OCI-LY7 (cell line): Measurements from ENCODE around the gene KTN1. TPM values are rescaled to one million over a fixed set of nuclear protein-coding genes. Genes with fewer than 3 reads are reported as not detected.

Experiments
- BruUV-seq: library from RNA; stranded (reverse); fragments of 400-500 nt; replicated peaks from 2 replicates; lab custom pipeline; 2021; lab: Mats Ljungman, UMichigan
- CTCF ChIA-PET: fragments of 300-600 bp; sonication (Branson Sonifier 250); formaldehyde crosslinking; loops from one replicate; lab custom pipeline; 2022; ENCODE audit warnings: antibody characterized with exemption; ENCODE audit not compliant: unreplicated experiment; lab: Charles Lee
- POLR2A ChIA-PET: fragments of 300-600 bp; sonication (Branson Sonifier 250); formaldehyde crosslinking; loops from one replicate; lab custom pipeline; 2022; ENCODE audit warnings: antibody characterized with exemption; lab: Charles Lee
- DNase-seq: peaks from one replicate; pipeline ENCODE4 v3.0.0-alpha.2; 2015; ENCODE audit warnings: low spot score
- H2AFZ ChIP-seq: fragments of 200-600 bp; sonication (generic), shearing (Covaris generic); 2 replicates; pipeline ENCODE4 v1.6.1; 2014; ENCODE audit warnings: mild to moderate bottlenecking, antibody characterized with exemption, low read length, moderate library complexity
- H3K27ac ChIP-seq: fragments of 200-600 bp; sonication (generic); 2 replicates; pipeline ENCODE4 v1.5.1; 2014; ENCODE audit warnings: mixed run types, low read depth, mild to moderate bottlenecking, moderate library complexity, low read length, inconsistent platforms; ENCODE audit not compliant: poor library complexity, severe bottlenecking
- H3K36me3 ChIP-seq: fragments of 200-600 bp; sonication (generic); 2 replicates; pipeline ENCODE4 v1.6.1; 2014; ENCODE audit warnings: mild to moderate bottlenecking, antibody characterized with exemption, low read length, moderate library complexity, mixed read lengths; ENCODE audit not compliant: insufficient read depth
- H3K4me1 ChIP-seq: fragments of 200-600 bp; sonication (generic); 2 replicates; pipeline ENCODE4 v1.5.1; 2014; ENCODE audit warnings: mild to moderate bottlenecking, low read length; ENCODE audit not compliant: insufficient read depth, poor library complexity, severe bottlenecking
- H3K4me2 ChIP-seq: fragments of 200-600 bp; sonication (generic); 2 replicates; pipeline ENCODE4 v1.6.1; 2014; ENCODE audit warnings: mild to moderate bottlenecking, low read length
- H3K4me3 ChIP-seq: fragments of 200-600 bp; sonication (generic); 2 replicates; pipeline ENCODE4 v1.5.1; 2014; ENCODE audit warnings: mild to moderate bottlenecking, low read depth, low read length; ENCODE audit not compliant: poor library complexity, severe bottlenecking
- H3K79me2 ChIP-seq: fragments of 200-600 bp; sonication (generic); 2 replicates; pipeline ENCODE4 v1.6.1; 2016; ENCODE audit warnings: low read depth, mild to moderate bottlenecking, low read length, moderate library complexity, mixed read lengths; ENCODE audit not compliant: insufficient read depth
- H3K9me2 ChIP-seq: fragments of 200-600 bp; sonication (generic); 2 replicates; pipeline ENCODE4 v1.6.1; 2016; ENCODE audit warnings: mild to moderate bottlenecking, low read length, mixed read lengths; ENCODE audit not compliant: insufficient read depth
- H3K9me3 ChIP-seq: fragments of 200-600 bp; sonication (generic); 2 replicates; pipeline ENCODE4 v1.6.1; 2014; ENCODE audit warnings: mild to moderate bottlenecking, mixed run types, low read length, mixed read lengths
- H4K20me1 ChIP-seq: fragments of 200-600 bp; sonication (generic); 2 replicates; pipeline ENCODE4 v1.6.1; 2014; ENCODE audit warnings: mild to moderate bottlenecking, antibody characterized with exemption, low read length, moderate library complexity, mixed read lengths; ENCODE audit not compliant: insufficient read depth
- CTCF ChIP-seq: fragments of 200-600 bp; sonication (generic); conservative IDR thresholded peaks from 2 replicates; pipeline ENCODE4 v1.5.1; 2014; ENCODE audit warnings: mild to moderate bottlenecking, antibody characterized with exemption, low read length, moderate library complexity, mixed read lengths
- EZH2phosphoT487 ChIP-seq: fragments of 200-600 bp; sonication (generic); IDR thresholded peaks from 2 replicates; pipeline ENCODE4 v1.6.1; 2018; ENCODE audit warnings: low read depth, borderline replicate concordance, mild to moderate bottlenecking, mixed run types, antibody characterized with exemption, low read length, moderate library complexity, mixed read lengths
- intact Hi-C: fragments of 100-400 bp; cut with micrococcal nuclease; formaldehyde crosslinking; loops from one replicate; pipeline ENCODE4 v1.10.0; 2022; ENCODE audit not compliant: unreplicated experiment
- total RNA-seq, 2 experiments: library from RNA; depleted of rRNA in 1 of 2; stranded (reverse); fragments of >200 nt in 1 of 2; shearing (Covaris generic) in 1 of 2; gene quantifications; 2 replicates each; pipeline ENCODE4 v1.2.3, GENCODE V29; 2014 to 2022

The KTN1 gene
- total RNA-seq, 2 experiments from 2014 or later, result 60.6 to 124 TPM

- no peaks in the 10 kb centered on the region for H3K4me1 ChIP-seq
- DNase-seq, result no peak
- ChIA-PET CTCF (no interaction called here), POLR2A (interaction anchor here (0.6 to 0.7 kb wide), 2 partner anchors 58 to 851 kb away, joined by 3 read pairs; no protein-coding TSS in a partner anchor)
- H3K27ac ChIP-seq, result no peak overlapping the region
- H3K9me2 ChIP-seq, result no peaks in the 10 kb centered on the region
- TF ChIP-seq EZH2phosphoT487 (no peak), CTCF (no peak)
- H3K4me3 ChIP-seq, result no peak overlapping the region
- H4K20me1 ChIP-seq, result no peaks in the 10 kb centered on the region
- peaks cover 95% of the 10 kb centered on the region for H3K36me3 ChIP-seq
- no peaks in the 10 kb centered on the region for H3K79me2 ChIP-seq
- H2AFZ ChIP-seq, result no peak overlapping the region
- intact Hi-C loops, result no loop called here
- no peak overlapping the region for H3K4me2 ChIP-seq
- peaks cover 32% of the 10 kb centered on the region for H3K9me3 ChIP-seq
- no TSS peak for BruUV-seq
Measured at GRCh38 chr14:55620981-55621380, 41.0 kb downstream of the KTN1 start.

GRCh38 chr14:55621391-55621790, 41.4 kb downstream of the KTN1 start:
- POLR2A ChIA-PET, result interaction anchor here (0.6 to 0.7 kb wide), 3 partner anchors 58 to 851 kb away, joined by 3 to 5 read pairs (median 3); no protein-coding TSS in a partner anchor
- CTCF ChIA-PET, result no interaction called here

More at GRCh38 chr14:55621391-55621790, 41.4 kb downstream of the KTN1 start:
- DNase-seq, result no peak
- intact Hi-C loops, result no loop called here
- Histone ChIP-seq H3K4me2 (no peak overlapping the region), H3K4me1 (no peaks in the 10 kb centered on the region), H3K4me3 (no peak overlapping the region), H4K20me1 (no peaks in the 10 kb centered on the region), H3K27ac (no peak overlapping the region), H3K9me2 (no peaks in the 10 kb centered on the region), H3K9me3 (peaks cover 32% of the 10 kb centered on the region), H3K79me2 (no peaks in the 10 kb centered on the region), H3K36me3 (peaks cover 94% of the 10 kb centered on the region), H2AFZ (no peak overlapping the region)
- no TSS peak for BruUV-seq
- TF ChIP-seq EZH2phosphoT487, result no peak
- TF ChIP-seq CTCF, result no peak
